Middle frontal gyrus (tissue), 1 donor: Measurements from ENCODE around the gene CPNE5.

Experiments used
- DNase-seq: peaks from one replicate; pipeline ENCODE4 v3.0.0-alpha.2; 2015; ENCODE audit warnings: low spot score; ENCODE audit errors: extremely low spot score

Gene CPNE5

GRCh38 chr6:36836111-36837021 is 2.9 kb downstream of the CPNE5 start:
- DNase-seq, result no peak

- no peak for DNase-seq
Measured at GRCh38 chr6:36834576-36835341, 4.5 kb downstream of the CPNE5 start.

DNA sequence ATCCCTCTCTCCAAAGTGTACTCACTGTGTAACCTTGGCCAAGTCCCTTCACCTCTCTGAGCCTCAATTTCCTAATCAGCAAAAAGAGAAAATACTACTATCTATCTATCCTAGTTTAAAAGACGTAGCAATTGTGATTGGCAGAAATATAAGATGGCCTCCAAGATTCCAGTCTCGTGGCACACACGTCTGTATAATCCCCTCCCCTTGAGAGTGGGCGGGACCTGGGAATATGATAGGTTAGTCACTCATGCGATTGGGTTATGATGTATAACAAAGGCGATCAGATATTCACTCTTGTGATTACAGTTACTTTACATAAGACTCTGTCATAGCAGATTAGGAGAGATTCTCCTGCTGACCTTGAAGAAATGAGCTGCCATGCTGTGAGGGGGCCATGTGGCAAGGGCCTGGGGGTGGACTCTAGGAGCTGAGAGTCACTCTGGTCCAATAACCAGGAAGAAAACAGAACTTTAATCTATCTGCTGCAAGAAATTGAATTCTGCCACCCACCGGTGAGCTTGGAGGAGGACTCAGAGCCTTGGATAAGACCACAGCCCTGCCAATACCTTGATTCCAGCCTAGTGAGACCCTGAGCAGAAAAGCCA is 6.0 kb downstream of the CPNE5 start:
- DNase-seq, result no peak

DNA sequence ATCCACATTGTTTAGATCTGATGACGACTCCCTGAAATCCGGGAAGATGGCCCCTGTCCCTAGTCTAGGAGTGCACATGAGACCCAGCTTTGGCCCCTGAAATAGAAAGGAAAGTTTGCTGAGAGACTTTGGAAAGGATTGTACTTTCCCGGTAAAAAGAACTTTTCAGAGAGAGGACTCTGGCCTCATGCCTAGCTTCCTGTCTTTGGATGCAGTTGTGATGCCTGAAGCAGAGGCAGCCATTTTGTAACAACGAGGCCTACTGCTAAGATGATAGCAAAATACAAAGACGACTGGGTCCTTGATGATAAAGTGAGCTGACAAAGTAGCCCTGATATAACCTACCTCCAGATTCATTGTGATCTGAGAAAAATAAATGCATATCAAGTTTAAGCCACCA is 6.9 kb downstream of the CPNE5 start:
- no peak for DNase-seq

GRCh38 chr6:36830577-36830976 is 8.7 kb downstream of the CPNE5 start:
- no peak for DNase-seq

GRCh38 chr6:36829919-36830544 is 9.2 kb downstream of the CPNE5 start:
- no peak for DNase-seq

DNA sequence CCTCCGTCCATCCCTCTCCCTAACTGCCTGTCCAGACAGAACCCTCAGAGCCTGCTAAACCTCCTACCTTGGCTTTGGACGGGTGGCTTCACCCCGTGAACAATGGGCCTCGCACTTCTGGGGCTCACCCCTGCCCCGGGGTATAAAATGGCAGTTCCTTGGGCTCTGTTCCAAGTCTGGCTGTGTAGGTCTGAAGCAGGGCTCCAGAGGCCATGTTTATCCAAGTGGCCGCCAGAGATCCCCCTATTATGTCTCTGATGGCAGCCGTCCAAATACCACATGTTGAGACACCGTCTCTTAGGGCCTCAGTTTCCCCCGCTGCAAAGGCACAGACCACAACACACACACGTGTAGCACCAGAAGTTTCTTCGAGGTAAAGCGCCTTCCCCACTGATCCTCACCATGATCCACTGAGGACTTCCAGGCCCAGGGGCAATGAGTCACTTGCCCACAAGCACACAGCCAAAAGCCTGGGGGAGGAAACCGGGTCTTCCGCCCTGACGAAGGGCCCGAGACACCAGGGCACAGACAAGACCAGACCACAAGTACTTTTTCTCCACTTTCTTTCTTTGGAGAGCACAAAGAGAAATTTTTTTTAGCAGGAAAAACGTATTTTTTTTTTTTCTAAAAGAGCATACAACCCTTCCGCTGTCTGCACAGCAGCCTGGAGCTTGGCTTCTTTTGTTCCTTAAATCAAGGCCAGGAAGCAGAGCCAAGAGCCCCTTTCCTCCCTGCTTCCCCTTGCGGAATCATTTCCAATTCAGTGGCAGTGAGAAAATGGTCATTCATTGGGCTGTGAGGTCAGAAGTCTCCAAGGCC is 11.8 kb downstream of the CPNE5 start:
- DNase-seq, result no peak

DNA sequence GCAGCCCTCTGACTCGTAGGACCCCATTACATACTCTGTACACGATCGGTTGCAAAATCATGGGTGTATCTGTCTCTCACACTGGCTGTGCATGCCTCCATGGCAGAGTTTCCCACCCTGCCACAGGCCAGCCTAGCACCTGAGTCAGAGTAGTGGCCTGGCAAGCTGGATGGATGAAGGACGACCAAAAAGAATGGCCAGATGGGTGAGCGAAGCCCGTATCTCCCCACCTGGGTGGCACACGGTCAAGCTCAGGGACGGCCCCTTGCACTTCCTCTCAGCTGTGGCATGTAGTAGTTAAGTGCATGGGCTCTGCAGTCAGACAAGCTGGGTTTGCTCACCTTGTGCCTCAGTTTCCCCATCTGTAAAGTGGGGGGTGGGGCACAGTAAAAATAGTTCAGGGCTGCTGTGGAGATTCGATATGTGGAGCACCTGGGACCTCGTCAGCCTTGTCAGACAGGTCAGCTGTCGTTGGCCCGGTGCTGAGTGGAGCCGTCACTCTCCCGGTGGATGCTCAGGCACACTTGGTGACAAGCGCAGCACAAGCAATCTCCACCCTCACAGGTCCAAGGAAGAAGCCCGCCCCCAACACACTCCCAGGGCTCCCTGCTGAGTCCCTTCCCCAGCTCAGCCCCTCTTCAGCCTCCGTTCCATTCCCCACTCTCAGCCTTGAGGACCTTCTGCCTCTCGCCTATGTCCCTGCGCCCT is 12.6 kb downstream of the CPNE5 start:
- DNase-seq, result no peak

DNA sequence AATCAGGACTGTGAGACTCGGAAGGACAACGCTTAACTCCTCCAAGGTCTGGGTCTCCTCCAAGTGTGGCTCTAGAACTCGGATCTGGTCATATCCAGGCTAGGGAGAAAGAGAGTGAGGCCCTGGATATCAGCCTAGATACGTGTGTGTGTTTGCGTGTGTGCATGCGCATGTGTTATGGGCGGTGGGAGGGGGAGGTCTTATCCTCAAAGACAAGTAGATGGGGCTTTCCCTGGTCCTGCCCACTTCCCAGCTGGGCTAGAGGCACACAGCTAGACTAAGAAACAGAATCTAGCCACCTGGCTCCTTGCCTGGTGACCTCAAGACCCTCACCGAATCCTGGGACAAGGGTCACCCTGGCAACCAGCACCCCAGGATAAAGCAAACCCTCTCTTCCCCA is 13.2 kb downstream of the CPNE5 start:
- DNase-seq, result no peak

DNA sequence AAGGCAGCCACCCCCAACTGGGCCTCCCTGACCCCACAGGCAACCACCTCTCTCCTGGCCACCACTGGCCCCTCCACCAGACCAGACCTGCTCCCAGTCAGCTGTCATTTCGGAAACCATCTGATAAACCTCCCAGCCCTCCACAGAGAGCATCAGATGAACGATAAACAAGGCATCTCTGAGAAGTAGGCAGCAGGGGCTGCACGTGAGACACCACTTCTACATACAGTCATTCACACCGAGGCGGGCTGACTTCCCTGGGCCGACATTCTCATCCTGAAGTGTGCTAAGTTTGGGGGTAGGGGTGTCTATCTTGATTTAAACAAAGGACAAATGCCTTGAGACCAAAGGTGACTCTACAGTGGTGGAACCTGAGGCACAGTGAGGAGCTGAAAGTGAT is 13.8 kb downstream of the CPNE5 start:
- no peak for DNase-seq

- no peak for DNase-seq
Measured at GRCh38 chr6:36824253-36824652, 15.0 kb downstream of the CPNE5 start.

DNA sequence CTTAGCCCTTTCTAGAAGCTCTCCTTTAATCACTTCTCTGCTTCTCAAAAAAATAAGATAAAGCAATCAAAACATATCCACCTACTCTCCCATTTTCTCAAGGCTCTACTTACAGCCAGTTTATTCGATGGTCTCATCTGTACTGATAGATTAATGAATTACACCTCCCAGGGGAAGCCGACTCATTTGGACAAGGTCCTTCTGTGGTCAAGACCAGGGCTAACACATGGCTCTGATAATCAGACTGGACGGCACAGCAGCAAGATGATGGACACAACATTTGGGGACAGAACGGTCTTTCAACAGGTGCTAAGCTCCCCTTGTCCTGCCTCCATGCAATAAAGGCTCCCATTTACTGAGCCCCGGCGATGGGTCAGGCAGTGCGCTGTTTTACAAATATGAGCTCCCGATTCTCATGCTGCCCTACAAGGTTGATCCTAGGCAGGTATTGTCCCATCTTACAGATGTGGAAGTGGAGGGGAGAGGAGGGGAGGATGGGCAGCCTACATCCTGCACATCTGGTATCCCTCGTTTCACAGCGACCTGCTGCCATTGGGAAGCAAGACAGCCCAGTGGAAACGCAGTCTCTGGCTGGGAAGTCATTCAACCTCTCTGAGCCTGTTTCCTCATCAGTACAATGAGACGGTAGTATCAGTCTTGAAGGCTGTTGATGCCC is 15.7 kb downstream of the CPNE5 start:
- no peak for DNase-seq

DNA sequence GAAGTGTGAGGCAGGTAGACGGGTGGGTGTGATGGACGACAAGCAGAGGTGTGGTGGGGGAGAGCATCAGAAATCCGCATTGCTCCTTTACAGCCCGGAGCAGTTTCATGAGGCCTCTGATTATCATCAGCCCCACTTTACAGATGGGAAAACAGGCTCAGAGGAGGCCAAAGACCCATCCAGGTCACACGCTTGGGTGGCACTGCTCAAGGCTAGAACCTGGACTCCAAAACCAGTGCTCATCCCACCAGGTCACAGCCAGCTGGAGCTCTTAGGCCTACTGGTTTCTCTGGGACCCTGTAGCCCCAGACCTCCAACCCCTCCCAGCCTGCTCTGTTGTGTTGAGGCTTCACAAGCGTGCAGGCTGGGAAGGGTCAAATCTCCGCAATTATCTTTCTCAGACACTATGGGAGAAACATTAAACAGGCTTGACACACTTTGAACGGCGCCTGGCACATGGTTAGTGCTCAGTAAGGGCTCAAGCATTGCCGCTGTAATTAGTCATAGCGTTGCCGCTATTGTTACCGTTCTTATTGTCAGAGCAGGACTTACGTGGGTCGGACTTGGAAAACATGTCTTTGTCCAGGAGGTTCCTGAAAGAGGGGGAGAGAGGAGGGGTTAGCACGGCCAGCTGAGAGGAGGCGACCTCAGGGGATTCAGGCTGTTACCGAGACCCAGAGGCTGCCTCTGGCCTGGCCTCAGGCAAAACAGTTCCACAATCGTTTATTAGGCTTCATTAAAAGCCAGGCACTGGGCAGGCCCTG is 16.6 kb downstream of the CPNE5 start:
- DNase-seq, result no peak

DNA sequence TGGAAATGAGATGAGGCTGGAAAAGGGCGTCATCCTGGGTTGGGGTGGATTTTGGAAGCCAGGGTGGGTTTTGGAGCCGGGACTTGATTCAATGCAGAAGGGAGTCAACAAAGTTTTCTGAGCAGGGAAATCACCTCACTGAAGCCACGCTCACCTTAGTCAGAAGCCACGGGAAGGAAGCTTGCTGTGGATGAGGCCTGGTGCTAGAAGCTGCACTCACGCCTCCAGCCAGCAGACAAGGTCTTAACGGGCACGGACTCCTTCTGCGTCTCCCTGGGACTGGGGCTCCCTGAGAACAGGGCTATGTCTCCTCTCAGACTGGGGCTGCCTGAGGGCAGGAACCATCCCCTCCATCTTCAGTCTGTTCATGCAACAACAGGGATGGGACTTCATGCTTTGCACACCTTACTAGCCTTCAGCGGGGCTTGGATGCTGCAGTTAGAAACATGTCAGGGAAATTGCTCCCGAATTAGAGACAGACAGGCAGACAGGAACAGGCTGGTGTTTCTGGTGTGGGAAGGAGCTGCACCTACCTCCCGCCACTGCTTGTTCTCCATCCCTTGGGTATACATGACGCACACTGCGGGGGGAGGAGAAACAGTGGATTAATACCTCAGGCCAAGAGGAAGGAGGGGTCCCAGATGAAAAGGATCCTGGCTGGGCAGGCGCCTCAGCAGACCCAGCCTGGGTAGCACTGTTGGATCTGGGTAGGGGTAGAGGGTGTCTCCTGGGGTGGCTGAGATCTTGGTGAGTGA is 17.5 kb downstream of the CPNE5 start:
- no peak for DNase-seq

DNA sequence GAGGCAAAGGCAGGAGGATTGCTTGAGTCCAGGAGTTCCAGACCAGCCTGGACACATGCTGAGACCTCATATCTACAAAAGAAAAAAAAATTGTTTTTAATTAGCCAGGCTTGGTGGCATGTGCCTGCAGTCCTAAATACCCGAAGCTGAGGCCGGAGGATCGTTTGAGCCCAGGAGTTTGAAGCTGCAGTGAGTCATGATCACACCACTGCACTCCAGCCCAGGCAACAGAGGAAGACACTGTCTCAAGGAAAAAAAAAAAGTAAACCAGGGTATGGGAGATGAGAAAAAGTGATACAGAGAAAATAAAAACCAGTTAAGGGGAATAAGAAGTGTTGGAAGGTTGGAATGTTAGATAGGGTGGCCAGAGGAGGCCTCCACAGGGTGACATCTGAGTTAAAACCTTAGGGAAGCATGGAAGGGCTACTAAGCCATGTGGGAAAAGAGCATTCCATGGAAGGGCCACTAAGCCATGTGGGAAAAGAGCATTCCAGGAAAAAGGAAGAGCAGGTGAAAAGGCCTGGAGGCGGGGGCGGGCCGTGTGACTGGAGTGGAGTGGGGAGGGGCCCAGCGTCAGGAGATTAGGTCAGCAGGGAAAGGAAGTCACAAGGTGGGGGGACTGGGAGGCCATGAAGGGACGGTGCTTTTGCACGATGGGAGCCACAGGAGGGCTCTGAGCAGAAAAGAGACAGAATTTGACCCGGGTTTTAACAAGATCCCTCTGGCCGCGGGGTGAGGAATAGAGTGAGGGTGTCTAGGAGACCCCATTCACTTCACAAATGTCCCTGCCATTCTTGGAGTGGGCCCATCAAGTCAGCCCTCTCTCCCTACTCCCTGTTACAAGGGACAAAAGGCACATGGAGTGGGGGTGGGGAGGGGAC is 18.3 kb downstream of the CPNE5 start:
- DNase-seq, result no peak

DNA sequence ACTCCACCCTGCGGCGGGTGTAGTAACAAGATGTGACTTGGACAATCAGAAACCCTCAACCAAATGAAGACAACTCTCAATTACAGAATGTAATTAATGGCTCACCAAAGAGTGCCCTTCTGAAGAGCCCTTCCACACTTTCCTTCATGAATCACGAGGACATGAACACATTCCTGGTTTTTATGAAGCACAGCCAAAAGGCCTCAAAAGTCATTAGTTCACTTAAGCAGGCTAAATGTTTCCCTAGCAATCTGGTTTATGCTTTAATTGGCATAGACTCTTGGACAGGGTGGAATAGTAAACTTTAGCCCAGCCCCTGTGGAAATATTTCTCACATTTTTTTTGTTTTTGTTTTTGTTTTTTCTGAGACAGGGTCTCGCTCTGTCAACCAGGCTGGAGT is 20.5 kb downstream of the CPNE5 start:
- DNase-seq, result no peak

- no peak for DNase-seq
Measured at GRCh38 chr6:36817847-36818246, 21.4 kb downstream of the CPNE5 start.
